Parathyroid adenoma (tissue), 2 donors: ENCODE results near the gene LINGO4.

ENCODE experiments used
- H2AFZ ChIP-seq: fragments of 300-600 bp; sonication (generic); one replicate; pipeline ENCODE4 v1.7.0; 2017; ENCODE audit warnings: antibody characterized with exemption, mild to moderate bottlenecking
- H3K27ac ChIP-seq: fragments of 300-600 bp; sonication (generic); one replicate; pipeline ENCODE4 v1.7.0; 2017
- H3K27me3 ChIP-seq: fragments of 300-600 bp; sonication (generic); one replicate; pipeline ENCODE4 v1.7.0; 2017; ENCODE audit warnings: low read length; ENCODE audit not compliant: control insufficient read depth, insufficient read depth
- H3K36me3 ChIP-seq: fragments of 300-600 bp; sonication (generic); one replicate; pipeline ENCODE4 v1.7.0; 2017; ENCODE audit warnings: low read length; ENCODE audit not compliant: control insufficient read depth, insufficient read depth
- H3K4me1 ChIP-seq: fragments of 300-600 bp; sonication (generic); one replicate; pipeline ENCODE4 v1.7.0; 2017; ENCODE audit warnings: control low read depth
- H3K4me2 ChIP-seq: fragments of 300-600 bp; sonication (generic); one replicate; pipeline ENCODE4 v1.7.0; 2017; ENCODE audit warnings: low read length
- H3K4me3 ChIP-seq: fragments of 300-600 bp; sonication (generic); one replicate; pipeline ENCODE4 v1.7.0; 2017; ENCODE audit warnings: low read depth, low read length
- H3K79me2 ChIP-seq: fragments of 300-600 bp; sonication (generic); one replicate; pipeline ENCODE4 v1.7.0; 2017; ENCODE audit warnings: control low read depth
- H3K9ac ChIP-seq: fragments of 300-600 bp; sonication (generic); one replicate; pipeline ENCODE4 v1.7.0; 2017; ENCODE audit warnings: mild to moderate bottlenecking
- H3K9me3 ChIP-seq: fragments of 300-600 bp; sonication (generic); one replicate; pipeline ENCODE4 v1.7.0; 2017; ENCODE audit warnings: low read length; ENCODE audit not compliant: control insufficient read depth
- CTCF ChIP-seq: fragments of 300-600 bp; sonication (generic); IDR thresholded peaks from one replicate; pipeline ENCODE4 v1.7.0; 2017; ENCODE audit warnings: antibody characterized with exemption, mild to moderate bottlenecking
- donor health status: primary hyperparathyroidism.

Gene LINGO4

DNA sequence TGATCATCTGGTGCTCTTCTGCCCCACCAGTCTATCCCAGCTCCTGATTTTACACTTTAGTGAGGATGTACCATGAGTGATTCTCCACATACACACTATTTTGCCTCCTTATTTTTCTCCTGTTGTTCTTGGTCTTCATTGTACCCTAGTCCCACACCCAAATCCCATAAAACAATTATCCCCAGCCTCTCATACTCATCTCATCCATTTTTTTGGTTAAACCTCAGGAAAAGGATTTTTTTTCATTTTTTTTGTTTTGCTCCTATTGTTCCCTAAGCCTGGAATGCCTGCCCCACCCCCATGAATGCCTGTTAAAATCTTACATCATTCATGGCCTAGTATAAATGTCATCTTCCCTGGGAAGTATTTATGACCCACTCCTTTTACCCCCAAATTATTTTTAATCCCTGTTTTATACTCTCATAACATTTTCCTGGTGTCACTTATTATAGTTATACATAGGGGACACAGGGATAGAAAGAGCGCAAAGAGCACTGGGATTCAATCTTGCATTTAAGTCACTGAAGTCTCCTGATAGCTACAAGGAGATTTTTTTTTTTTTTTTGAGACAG, 4.9 kb upstream of the LINGO4 start:
- Histone ChIP-seq H2AFZ (no peak overlapping the region), H3K27me3 (no peaks in the 10 kb centered on the region), H3K36me3 (no peaks in the 10 kb centered on the region), H3K9me3 (no peaks in the 10 kb centered on the region), H3K4me1 (peaks cover 3% of the 10 kb centered on the region), H3K79me2 (no peaks in the 10 kb centered on the region), H3K4me3 (no peak overlapping the region), H3K9ac (no peak overlapping the region), H3K27ac (no peak overlapping the region), H3K4me2 (no peak overlapping the region)
- TF ChIP-seq CTCF = no peak

DNA sequence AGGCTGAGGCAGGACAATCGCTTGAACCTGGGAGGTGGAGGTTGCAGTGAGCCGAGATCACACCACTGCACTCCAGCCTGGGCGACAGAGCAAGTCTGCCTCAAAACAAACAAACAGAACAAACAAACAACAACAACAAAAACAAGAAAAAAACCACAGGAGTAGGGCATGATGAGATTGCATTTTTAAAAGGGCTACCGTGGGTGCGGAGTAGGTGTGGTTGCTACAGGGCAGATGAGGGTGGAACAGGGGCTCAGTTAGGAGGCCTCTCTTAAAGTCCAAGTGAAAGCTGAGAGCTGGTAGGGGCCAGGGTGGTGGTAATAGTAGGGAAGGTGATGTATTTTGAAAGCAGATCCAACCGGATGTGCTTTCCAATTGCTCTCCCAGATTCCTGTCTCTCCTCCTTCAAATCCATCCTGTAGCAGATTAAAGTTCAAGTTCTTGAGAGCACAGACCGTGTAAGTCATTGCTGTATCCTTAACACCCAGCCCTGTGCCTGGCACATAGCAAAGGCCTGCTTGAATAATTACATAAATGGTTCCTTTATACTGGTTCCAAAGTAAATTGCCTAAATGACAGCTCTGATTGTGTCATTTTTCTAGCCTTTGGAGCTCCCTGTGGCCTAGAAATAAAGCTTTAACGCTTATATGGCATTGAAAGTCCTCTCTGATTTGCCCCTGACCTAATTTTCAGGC, 4.2 kb upstream of the LINGO4 start:
- no peak for TF ChIP-seq CTCF
- Histone ChIP-seq H3K9ac (no peak overlapping the region), H3K79me2 (no peaks in the 10 kb centered on the region), H3K9me3 (no peaks in the 10 kb centered on the region), H3K4me1 (peaks cover 7% of the 10 kb centered on the region), H3K4me2 (no peak overlapping the region), H3K27me3 (no peaks in the 10 kb centered on the region), H3K36me3 (no peaks in the 10 kb centered on the region), H2AFZ (no peak overlapping the region), H3K4me3 (no peak overlapping the region), H3K27ac (no peak overlapping the region)

- H2AFZ ChIP-seq = no peak overlapping the region
- TF ChIP-seq CTCF = no peak
- H3K4me1 ChIP-seq = peaks cover 7% of the 10 kb centered on the region
- H3K9me3 ChIP-seq = no peaks in the 10 kb centered on the region
- no peak overlapping the region for H3K27ac ChIP-seq
- no peak overlapping the region for H3K4me3 ChIP-seq
- H3K9ac ChIP-seq = no peak overlapping the region
- H3K27me3 ChIP-seq = no peaks in the 10 kb centered on the region
- no peak overlapping the region for H3K4me2 ChIP-seq
- H3K36me3 ChIP-seq = no peaks in the 10 kb centered on the region
- no peaks in the 10 kb centered on the region for H3K79me2 ChIP-seq
Observed at GRCh38 chr1:151807766-151808165, 2.5 kb upstream of the LINGO4 start.

- Histone ChIP-seq H2AFZ (no peak overlapping the region), H3K9me3 (no peaks in the 10 kb centered on the region)
Observed at GRCh38 chr1:151807131-151807530, 1.9 kb upstream of the LINGO4 start.

More at GRCh38 chr1:151807131-151807530, 1.9 kb upstream of the LINGO4 start:
- no peak for TF ChIP-seq CTCF
- H3K27me3 ChIP-seq = no peaks in the 10 kb centered on the region
- no peak overlapping the region for H3K27ac ChIP-seq
- no peaks in the 10 kb centered on the region for H3K79me2 ChIP-seq
- H3K4me3 ChIP-seq = no peak overlapping the region
- no peaks in the 10 kb centered on the region for H3K36me3 ChIP-seq
- H3K4me2 ChIP-seq = no peak overlapping the region
- no peak overlapping the region for H3K9ac ChIP-seq
- H3K4me1 ChIP-seq = peaks cover 7% of the 10 kb centered on the region
